GM18511 (cell line): Measurements from ENCODE around the gene PLCB3.
"Not testable (repeated sequence)": the region's sequence is repeated elsewhere in the genome, so short reads cannot be mapped to it uniquely, and the experiment has no call there.

ENCODE experiments used
- ATAC-seq: cut with Tn5 transposase; IDR thresholded peaks from one replicate; pipeline ENCODE4 v1.9.1; 2021; ENCODE audit warnings: mild to moderate bottlenecking, moderate library complexity; ENCODE audit not compliant: unreplicated experiment

Gene PLCB3

DNA sequence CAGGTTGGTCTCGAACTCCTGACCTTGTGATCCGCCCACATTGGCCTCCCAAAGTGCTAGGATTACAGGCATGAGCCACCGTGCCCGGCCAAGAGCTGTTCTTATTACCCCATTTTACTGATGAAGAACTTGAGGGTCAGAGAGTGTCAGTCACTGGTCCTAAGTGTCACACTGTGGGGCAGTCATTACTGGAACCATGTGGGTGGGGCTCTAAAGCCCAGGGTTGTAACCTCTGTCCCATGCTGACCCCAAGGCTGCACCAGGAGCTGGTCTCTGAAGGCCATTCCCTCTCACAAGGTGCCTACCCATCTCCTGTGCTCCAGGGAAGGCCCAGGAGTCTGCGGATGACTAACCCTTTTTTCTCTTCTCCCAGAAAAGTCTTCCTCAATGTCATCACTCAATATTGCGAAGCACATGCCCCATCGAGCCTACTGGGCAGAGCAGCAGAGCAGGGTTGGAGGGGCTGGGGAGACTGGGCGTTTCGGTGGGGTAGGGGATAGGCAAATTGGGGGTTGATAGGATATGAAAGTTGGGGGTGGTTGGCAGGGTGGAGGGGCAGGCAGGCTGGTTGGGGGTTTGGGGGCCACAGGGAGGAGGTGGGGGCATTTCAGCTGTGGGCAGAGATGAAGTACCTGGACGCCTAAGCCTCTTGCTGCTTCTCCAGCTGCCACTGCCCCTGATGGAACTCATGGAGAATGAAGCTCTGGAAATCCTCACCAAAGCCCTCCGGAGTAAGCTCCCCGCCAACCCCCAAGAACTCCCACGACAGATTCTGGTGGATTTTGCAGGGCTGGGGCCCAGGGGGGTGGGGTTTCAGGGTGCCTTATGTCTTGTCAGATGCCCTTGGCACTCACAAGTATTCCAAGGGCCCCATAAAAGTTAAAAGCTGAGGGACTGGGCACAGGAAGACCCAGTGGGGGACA, 52.0 kb downstream of the PLCB3 start:
- ATAC-seq = no peak

DNA sequence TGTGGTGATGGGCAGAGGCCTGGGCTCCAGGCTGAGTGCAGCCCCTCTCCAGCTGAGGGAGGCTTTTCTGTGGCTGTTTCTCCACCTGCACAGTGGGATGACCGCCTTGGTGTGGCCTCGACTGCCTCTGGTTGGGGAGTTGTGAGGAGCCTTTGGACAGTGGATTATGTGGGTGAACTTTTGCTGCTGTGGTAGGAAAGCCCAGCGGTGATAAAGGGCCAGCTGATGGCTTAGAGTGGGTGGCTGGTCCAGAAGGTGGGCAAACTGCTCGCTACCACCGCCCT, 52.6 kb downstream of the PLCB3 start:
- no peak for ATAC-seq

DNA sequence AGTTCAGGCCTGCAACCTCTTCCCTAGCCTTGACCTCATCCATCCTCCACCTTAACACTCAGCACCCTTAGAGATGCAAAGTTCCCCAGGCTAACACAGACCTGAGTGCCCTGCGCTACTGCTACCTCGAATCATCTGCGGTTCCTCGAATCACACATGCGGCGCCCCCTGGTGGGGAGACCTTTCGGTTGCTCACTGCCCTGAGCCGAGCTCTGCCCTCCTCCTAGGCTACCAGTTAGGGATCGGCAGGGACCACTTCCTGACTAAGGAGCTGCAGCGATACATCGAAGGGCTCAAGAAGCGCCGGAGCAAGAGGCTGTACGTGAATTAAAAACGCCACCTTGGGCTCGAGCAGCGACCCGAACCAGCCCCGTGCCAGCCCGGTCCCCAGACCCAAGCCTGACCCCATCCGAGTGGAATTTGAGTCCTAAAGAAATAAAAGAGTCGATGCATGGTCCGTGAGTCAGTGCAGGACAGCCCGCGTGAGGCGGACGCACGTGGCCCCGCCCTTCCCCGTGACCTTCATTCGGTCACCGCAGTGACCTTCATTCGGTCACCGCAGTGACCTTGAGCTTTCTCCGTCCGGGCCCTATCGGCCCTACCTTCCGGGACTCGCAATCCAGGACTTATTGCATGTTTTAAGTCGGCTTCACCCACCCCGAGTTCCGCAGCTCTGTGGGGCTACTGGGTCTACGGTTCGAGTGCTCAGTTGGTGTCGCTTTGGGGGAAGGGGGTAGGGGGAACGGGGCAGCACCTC, 53.2 kb downstream of the PLCB3 start:
- ATAC-seq = peak; percentile 41

DNA sequence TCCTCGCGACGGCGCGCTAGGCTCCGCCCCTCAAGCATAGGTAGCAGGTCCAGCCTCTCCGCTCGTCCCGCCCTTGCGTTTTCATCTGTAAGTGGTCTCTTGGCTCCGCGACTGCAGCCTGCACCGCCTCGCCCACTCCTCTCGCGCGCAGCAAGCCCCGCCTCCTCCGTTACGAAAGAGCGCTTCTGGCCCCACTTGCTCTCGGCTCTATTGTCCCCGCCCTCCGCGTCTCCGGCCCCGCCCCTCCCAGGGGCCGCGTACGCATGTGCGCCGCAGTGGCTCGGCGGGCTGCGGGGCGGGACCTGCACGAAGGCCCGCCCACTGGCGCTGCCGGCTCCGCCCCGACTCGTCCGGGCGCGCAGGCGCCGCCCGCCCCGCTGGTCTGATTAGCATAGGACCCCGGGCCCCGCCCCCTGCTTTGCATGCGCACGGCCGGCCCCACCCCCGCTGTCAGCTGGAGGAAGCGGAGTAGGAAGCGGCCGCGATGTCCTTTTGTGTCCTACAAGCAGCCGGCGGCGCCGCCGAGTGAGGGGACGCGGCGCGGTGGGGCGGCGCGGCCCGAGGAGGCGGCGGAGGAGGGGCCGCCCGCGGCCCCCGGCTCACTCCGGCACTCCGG, 53.9 kb downstream of the PLCB3 start, which contains the start of gene ESRRA:
TSS of gene ESRRA (plus strand) at position 450 of the 616 bp plus-strand sequence. CDS start 1,656 bp downstream, outside the sequence.
- peak; percentile 63 for ATAC-seq

DNA sequence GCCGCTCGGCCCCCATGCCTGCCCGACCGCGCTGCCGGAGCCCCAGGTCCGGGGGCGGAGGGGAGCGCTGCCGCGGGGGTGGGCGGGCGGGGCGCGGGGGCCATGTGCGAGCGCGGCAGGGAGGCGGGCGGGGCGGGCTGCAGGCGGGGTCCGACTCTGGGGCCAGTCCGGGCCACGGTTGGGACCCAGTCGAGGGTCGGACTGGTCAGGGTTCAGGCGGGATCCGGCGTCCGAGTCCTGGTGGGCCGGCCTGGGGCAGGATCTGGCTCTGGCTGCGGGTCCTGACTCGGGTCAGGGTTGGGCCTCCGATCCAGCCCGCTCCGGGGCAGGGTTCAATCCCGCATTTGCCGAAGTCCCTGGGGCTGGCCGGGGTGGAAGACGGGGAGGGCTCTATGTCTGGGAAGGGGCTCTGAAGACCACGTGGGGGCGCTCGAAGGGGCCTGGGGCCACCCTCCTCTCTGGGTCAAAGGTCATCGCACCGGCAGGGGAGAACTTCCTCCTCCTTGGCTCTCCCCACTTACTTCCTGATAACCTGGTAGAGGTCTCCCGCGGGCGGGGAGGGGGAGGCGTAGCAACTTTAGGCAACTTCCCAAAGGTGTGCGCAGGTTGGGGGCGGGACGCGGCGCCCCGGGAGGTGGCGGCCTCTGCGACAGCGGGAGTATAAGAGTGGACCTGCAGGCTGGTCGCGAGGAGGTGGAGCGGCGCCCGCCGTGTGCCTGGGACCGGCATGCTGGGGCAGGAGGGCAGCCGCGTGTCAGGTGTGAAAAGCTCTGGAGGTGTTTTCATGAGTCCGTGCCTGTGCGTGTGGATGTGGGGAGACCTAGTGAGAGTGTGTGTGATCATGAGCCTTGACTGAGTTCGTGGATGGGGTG, 54.6 kb downstream of the PLCB3 start:
- peak; percentile 34 for ATAC-seq

DNA sequence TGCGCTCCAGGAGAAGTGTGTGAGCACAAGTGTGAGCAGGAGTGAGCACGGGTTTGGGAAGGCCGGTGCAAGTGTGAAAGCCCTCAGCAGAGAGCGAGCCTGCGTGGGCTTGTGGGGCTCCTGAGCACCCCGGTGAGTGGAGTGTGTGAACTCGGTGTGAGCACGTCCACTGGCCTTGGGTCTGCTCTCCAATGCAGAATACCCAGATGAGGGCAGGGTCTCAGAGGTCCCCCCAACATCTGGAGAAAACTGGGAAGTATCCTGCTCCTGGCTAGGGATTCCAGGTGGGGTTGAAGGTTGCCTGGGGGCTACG, 55.2 kb downstream of the PLCB3 start:
- no peak for ATAC-seq

DNA sequence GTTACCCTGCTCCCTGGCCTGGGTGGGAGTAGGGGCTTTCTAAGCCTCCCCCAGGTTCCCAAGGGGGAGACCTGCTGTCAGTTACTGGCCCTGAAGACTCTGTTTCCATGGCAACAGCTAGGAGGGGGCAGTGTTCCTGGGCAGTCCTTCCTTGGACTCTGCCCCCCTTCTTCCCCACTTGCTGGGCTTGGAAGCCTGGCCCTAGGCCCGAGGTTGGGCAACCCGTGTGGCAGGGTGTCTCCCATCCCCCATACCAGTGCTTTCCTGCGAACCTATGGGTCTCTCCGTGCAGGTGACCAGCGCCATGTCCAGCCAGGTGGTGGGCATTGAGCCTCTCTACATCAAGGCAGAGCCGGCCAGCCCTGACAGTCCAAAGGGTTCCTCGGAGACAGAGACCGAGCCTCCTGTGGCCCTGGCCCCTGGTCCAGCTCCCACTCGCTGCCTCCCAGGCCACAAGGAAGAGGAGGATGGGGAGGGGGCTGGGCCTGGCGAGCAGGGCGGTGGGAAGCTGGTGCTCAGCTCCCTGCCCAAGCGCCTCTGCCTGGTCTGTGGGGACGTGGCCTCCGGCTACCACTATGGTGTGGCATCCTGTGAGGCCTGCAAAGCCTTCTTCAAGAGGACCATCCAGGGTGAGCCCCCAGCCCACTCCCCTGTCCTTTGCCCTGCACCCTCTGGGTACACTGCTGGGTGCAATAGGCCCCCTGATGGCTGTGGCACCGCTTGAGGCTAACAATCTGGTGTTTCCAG, 55.7 kb downstream of the PLCB3 start:
- no peak for ATAC-seq

DNA sequence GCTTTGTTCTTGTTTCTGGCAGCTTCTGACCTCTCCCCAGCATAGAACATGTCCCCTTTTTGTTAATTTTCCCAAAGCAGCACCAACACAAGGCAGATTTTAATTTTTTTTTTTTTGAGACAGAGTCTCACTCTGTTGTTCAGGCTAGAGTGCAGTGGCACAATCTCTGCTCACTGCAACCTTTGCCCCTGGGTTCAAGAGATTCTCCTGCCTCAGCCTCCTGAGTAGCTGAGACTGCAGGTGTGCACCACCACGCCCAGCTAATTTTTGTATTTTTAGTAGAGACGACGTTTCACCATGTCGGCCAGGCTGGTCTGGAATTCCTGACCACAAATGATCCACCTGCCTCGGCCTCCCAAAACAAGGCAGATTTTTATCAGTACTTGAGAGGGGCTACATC, 56.5 kb downstream of the PLCB3 start:
- not testable (repeated sequence) for ATAC-seq

DNA sequence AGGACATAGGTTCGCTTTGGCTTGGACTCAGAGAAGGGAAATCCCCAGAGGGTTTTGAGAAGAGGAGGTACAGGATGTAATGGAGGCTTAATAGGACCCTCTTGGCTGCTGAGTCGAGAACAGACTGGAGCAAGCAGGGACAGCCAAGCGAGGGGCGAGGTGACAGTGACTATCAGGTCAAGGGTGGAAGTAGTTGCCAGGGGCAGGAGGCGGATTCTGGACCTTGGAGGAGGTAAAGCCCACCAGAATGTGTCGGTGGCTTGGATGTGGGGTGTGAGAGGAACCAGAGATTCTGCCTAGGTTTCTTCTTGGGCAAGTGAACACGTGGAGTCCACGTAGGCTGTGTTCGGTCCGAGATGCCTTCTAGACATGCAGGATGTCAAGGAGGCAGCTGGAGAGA, 61.6 kb downstream of the PLCB3 start:
- ATAC-seq = no peak

DNA sequence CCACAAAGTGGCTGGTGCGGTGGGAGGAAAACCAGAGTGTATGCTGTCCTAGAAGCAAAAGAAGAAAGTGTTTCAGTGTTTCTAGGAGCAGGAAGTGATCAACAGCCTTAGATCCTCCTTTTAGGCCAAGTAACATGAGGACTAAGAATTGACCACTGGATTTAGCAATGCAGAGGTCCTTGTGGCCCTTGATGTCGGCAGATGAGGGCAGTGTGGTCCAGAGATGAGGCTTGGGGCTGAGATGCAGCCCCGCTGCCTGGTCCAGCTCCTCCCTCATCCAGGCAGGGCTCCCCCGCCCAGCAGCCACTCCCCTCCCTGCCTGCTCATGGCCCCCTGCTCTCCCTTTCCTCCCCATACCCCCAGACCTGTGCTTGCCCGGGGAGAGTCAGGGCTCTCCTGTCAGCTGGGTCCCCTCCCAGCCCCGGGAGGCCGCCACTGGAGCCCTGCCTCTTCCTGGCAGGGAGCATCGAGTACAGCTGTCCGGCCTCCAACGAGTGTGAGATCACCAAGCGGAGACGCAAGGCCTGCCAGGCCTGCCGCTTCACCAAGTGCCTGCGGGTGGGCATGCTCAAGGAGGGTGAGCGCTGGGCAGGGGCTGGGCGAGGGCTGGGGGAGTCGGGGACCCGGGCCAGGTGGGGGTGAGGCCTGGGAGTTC, 62.3 kb downstream of the PLCB3 start:
- no peak for ATAC-seq

DNA sequence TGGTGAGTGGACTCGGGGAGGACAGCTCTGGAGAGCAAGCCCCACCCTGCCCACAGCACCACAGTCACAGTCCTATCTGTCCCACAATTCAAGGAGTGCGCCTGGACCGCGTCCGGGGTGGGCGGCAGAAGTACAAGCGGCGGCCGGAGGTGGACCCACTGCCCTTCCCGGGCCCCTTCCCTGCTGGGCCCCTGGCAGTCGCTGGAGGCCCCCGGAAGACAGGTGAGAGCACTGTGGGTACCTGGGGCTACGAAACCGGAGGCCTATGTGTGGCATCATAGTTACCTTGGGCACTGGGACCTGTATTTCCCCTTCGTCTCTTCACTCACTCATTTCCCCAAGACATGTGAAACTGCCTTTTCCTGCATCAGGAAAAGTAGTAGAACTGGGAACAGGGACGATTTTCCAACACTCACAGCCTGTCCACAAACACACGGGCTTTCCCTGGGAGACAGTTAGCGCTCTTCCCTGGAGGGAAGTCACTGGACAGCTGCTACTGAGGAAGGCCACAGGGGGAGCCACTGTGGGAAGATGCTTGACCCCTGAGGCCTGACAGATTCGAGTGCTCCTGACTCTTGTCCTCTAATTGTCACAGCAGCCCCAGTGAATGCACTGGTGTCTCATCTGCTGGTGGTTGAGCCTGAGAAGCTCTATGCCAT, 62.9 kb downstream of the PLCB3 start:
- ATAC-seq = no peak

DNA sequence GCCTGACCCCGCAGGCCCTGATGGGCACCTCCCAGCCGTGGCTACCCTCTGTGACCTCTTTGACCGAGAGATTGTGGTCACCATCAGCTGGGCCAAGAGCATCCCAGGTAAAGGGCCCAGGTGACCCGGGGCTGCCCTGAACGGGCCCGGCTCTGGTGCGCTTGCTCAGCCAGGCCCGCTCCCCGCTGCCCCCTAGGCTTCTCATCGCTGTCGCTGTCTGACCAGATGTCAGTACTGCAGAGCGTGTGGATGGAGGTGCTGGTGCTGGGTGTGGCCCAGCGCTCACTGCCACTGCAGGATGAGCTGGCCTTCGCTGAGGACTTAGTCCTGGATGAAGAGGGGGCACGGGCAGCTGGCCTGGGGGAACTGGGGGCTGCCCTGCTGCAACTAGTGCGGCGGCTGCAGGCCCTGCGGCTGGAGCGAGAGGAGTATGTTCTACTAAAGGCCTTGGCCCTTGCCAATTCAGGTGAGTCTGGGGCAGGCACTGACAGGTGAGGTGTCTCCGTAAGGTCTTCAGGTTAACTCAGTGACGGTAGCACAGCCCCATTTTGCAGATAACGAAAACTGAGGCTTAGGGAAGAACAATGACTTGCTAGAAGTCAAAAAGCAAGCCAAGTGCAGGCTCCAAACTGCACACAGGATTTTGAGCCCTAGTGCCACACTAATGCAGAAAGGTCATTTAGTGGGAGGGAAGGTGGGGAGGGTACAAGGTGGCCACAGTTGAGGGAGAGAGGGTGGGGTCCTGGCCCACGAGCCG, 63.7 kb downstream of the PLCB3 start:
- no peak for ATAC-seq

DNA sequence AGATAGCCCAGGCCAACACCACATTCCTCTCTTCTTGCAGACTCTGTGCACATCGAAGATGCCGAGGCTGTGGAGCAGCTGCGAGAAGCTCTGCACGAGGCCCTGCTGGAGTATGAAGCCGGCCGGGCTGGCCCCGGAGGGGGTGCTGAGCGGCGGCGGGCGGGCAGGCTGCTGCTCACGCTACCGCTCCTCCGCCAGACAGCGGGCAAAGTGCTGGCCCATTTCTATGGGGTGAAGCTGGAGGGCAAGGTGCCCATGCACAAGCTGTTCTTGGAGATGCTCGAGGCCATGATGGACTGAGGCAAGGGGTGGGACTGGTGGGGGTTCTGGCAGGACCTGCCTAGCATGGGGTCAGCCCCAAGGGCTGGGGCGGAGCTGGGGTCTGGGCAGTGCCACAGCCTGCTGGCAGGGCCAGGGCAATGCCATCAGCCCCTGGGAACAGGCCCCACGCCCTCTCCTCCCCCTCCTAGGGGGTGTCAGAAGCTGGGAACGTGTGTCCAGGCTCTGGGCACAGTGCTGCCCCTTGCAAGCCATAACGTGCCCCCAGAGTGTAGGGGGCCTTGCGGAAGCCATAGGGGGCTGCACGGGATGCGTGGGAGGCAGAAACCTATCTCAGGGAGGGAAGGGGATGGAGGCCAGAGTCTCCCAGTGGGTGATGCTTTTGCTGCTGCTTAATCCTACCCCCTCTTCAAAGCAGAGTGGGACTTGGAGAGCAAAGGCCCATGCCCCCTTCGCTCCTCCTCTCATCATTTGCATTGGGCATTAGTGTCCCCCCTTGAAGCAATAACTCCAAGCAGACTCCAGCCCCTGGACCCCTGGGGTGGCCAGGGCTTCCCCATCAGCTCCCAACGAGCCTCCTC, 64.6 kb downstream of the PLCB3 start:
- ATAC-seq = not testable (repeated sequence)

DNA sequence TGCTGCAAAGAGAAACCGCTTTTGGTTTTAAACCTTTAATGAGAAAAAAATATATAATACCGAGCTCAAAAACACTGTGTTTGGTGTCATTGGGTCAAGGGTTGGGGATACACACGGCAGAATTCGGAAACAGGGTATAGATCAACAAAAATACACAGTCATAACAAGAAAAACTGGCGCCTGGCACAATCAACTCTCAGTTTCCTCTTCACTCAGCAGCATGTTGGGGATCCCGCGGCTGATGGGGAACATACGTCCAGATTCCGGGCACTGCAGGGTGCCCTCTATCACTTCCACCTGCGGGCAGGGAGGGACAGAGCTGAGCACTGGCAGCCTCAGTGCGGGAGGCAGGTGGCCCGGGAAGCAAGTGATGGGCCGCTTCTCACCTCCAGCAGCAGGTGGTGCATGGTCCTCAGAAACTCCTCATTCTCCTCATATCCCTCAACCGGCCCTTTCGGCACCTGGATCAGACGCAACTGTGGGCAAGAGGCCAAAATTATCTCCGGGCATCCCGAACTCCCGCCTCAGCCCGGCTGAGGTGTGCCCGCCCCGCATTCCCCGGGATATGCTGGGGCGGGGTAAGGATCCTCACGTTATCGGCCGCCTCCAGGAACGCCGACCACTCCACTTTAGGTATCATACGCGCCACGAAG, 65.5 kb downstream of the PLCB3 start:
- peak; percentile 3 for ATAC-seq

DNA sequence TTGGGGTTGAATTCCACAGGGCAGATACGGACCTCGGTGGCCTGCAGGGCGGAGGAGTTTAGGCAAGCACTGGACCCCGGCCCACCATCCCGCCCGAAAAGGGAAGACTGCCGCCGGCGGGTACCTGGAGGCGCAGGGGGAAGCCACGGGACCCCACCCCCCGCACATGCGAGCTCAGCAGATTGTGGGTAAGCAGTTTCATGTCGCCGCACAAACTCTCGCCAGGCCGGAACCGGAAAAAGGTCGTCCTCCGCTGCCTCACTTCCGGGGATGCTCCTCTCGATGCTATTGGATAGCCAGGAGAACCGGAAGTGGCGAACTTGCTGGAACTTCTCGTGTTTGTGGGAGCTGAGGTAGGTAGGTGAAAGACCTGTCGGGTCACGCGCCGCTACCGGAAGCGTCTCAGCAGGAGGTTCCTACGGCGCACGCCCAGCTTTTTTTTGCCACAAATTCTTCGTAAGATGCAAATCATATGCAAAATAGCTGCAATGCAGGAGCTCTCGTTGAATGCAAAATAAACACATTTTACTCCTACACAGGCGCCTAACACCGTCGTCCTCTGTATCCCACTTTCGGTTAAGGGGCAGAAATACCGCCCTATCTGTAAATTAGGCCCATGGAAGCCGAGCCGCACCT, 66.1 kb downstream of the PLCB3 start, which contains the start of gene TRMT112:
TSS of gene TRMT112 (minus strand) at position 235 of the 636 bp plus-strand sequence. CDS start at position 202, 33 bp downstream.
- ATAC-seq = peak; percentile 70
